NCI-H460 (cell line): ENCODE data around the gene OR3A3. TPM values are rescaled to one million over a fixed set of nuclear protein-coding genes. Genes with fewer than 3 reads are reported as not detected.
"Not testable (repeated sequence)": the region's sequence is repeated elsewhere in the genome, so short reads cannot be mapped to it uniquely, and the experiment has no call there.

Experiments
- DNase-seq: peaks from one replicate; pipeline ENCODE4 v3.0.0-alpha.2; 2016; ENCODE audit warnings: low read depth; ENCODE audit errors: extremely low read depth
- polyA plus RNA-seq: library from polyadenylated mRNA; depleted of rRNA; stranded (reverse); fragments of >200 nt; gene quantifications from 2 replicates; pipeline ENCODE4 v1.2.3, GENCODE V29; 2014; cell fraction: nucleus; rRNA removed
- total RNA-seq: library from RNA; depleted of rRNA; stranded (reverse); fragments of >200 nt; shearing (Covaris generic); gene quantifications from 2 replicates; pipeline ENCODE4 v1.2.3, GENCODE V29; 2014; rRNA removed

OR3A3 gene
- not detected in 2 replicates for total RNA-seq
- not detected in 2 replicates for polyA plus RNA-seq

- no peak for DNase-seq
Measured at GRCh38 chr17:3411070-3411469, at the start of gene OR3A3. OR3A3 (plus strand) TSS chr17:3411370.

- not testable (repeated sequence) for DNase-seq
Measured at GRCh38 chr17:3371167-3371566, 40.0 kb upstream of the OR3A3 start.

- DNase-seq = no peak
Measured at GRCh38 chr17:3378321-3378720, 32.8 kb upstream of the OR3A3 start.

- no peak for DNase-seq
Measured at GRCh38 chr17:3381957-3382356, 29.2 kb upstream of the OR3A3 start.

GRCh38 chr17:3385869-3386816 is 25.0 kb upstream of the OR3A3 start, which contains the start of gene OR3A2:
OR3A2 (minus strand) TSS chr17:3386308.
- DNase-seq = no peak

- DNase-seq = no peak
Measured at GRCh38 chr17:3389791-3390190, 21.4 kb upstream of the OR3A3 start.

GRCh38 chr17:3397801-3398200 is 13.4 kb upstream of the OR3A3 start:
- DNase-seq = not testable (repeated sequence)

- no peak for DNase-seq
Measured at GRCh38 chr17:3398310-3398709, 12.9 kb upstream of the OR3A3 start, which contains the start of gene OR1E1. OR1E1 (minus strand) TSS chr17:3398410; CDS start chr17:3398410, 0 bp downstream.

- no peak for DNase-seq
Measured at GRCh38 chr17:3400055-3400454, 11.1 kb upstream of the OR3A3 start.

- no peak for DNase-seq
Measured at GRCh38 chr17:3401786-3402185, 9.4 kb upstream of the OR3A3 start.

- DNase-seq = not testable (repeated sequence)
Measured at GRCh38 chr17:3403856-3404255, 7.3 kb upstream of the OR3A3 start.

GRCh38 chr17:3412216-3412615 is 1.0 kb downstream of the OR3A3 start:
- not testable (repeated sequence) for DNase-seq

- DNase-seq = no peak
Measured at GRCh38 chr17:3415610-3416009, 4.4 kb downstream of the OR3A3 start.

- DNase-seq = no peak
Measured at GRCh38 chr17:3418222-3418621, 7.1 kb downstream of the OR3A3 start.

- peak; percentile 25 for DNase-seq
Measured at GRCh38 chr17:3433215-3433614, 22.0 kb downstream of the OR3A3 start.

GRCh38 chr17:3433741-3434140 is 22.6 kb downstream of the OR3A3 start, which contains the start of gene OR1E2:
OR1E2 (minus strand) TSS chr17:3433841; CDS start chr17:3433841, 0 bp downstream.
- no peak for DNase-seq

- no peak for DNase-seq
Measured at GRCh38 chr17:3438368-3438767, 27.2 kb downstream of the OR3A3 start.

GRCh38 chr17:3440451-3440850 is 29.3 kb downstream of the OR3A3 start:
- DNase-seq = no peak

GRCh38 chr17:3447625-3448024 is 36.5 kb downstream of the OR3A3 start:
- DNase-seq = peak; percentile 8

- DNase-seq = no peak
Measured at GRCh38 chr17:3448059-3448665, 37.0 kb downstream of the OR3A3 start.

GRCh38 chr17:3466355-3466754 is 55.2 kb downstream of the OR3A3 start:
- DNase-seq = not testable (repeated sequence)
